Activated CD8-positive, alpha-beta memory T cell treated with anti-CD3 and anti-CD28 coated beads, Interleukin-2, amount 50 U/mL, for 48 hours (primary cell): ENCODE results near the gene ATP6V0A4.
"Not testable (repeated sequence)": the region's sequence is repeated elsewhere in the genome, so short reads cannot be mapped to it uniquely, and the experiment has no call there.

Source experiments
- DNase-seq: peaks from one replicate; pipeline ENCODE4 v3.0.0-alpha.2; 2020

ATP6V0A4 gene

GRCh38 chr7:138697535-138698182 is 100.3 kb downstream of the ATP6V0A4 start:
- no peak for DNase-seq

- DNase-seq: not testable (repeated sequence)
Observed at GRCh38 chr7:138695776-138696175, 102.2 kb downstream of the ATP6V0A4 start.

- DNase-seq: no peak
Observed at GRCh38 chr7:138695106-138695505, 102.9 kb downstream of the ATP6V0A4 start.

- DNase-seq: no peak
Observed at GRCh38 chr7:138691178-138691577, 106.8 kb downstream of the ATP6V0A4 start.

- no peak for DNase-seq
Observed at GRCh38 chr7:138690495-138690894, 107.5 kb downstream of the ATP6V0A4 start.

GRCh38 chr7:138688037-138688436 is 110.0 kb downstream of the ATP6V0A4 start:
- DNase-seq: not testable (repeated sequence)

- no peak for DNase-seq
Observed at GRCh38 chr7:138684340-138684739, 113.7 kb downstream of the ATP6V0A4 start.

- no peak for DNase-seq
Observed at GRCh38 chr7:138679793-138680192, 118.2 kb downstream of the ATP6V0A4 start.

GRCh38 chr7:138670594-138670993 is 127.4 kb downstream of the ATP6V0A4 start:
- DNase-seq: no peak

- no peak for DNase-seq
Observed at GRCh38 chr7:138669364-138669763, 128.6 kb downstream of the ATP6V0A4 start.

- no peak for DNase-seq
Observed at GRCh38 chr7:138668946-138669345, 129.1 kb downstream of the ATP6V0A4 start.

GRCh38 chr7:138668229-138668596 is 129.8 kb downstream of the ATP6V0A4 start:
- no peak for DNase-seq

GRCh38 chr7:138667535-138668228 is 130.3 kb downstream of the ATP6V0A4 start:
- DNase-seq: no peak

GRCh38 chr7:138666385-138666784 is 131.6 kb downstream of the ATP6V0A4 start:
- DNase-seq: no peak

- no peak for DNase-seq
Observed at GRCh38 chr7:138665669-138666140, 132.3 kb downstream of the ATP6V0A4 start.

GRCh38 chr7:138665249-138665648 is 132.7 kb downstream of the ATP6V0A4 start:
- no peak for DNase-seq

GRCh38 chr7:138663725-138664710 is 134.0 kb downstream of the ATP6V0A4 start:
- DNase-seq: no peak

- DNase-seq: no peak
Observed at GRCh38 chr7:138662991-138663320, 135.0 kb downstream of the ATP6V0A4 start.

- DNase-seq: no peak
Observed at GRCh38 chr7:138662076-138662990, 135.7 kb downstream of the ATP6V0A4 start.

GRCh38 chr7:138661069-138661635 is 136.8 kb downstream of the ATP6V0A4 start:
- no peak for DNase-seq

GRCh38 chr7:138658889-138659288 is 139.1 kb downstream of the ATP6V0A4 start:
- DNase-seq: no peak

GRCh38 chr7:138657854-138658386 is 140.1 kb downstream of the ATP6V0A4 start:
- no peak for DNase-seq
